GOT3 (cell line): ENCODE results near the gene RESP18.
"Not testable (repeated sequence)": the region's sequence is repeated elsewhere in the genome, so short reads cannot be mapped to it uniquely, and the experiment has no call there.

Experiments used
- DNase-seq: peaks from one replicate; lab custom pipeline; 2025; ENCODE audit warnings: mixed read lengths; lab: John Stamatoyannopoulos, UW

RESP18 gene

GRCh38 chr2:219325657-219326315, 6.8 kb downstream of the RESP18 start:
- no peak for DNase-seq

- DNase-seq: no peak
Observed at GRCh38 chr2:219325136-219325535, 7.4 kb downstream of the RESP18 start.

DNA sequence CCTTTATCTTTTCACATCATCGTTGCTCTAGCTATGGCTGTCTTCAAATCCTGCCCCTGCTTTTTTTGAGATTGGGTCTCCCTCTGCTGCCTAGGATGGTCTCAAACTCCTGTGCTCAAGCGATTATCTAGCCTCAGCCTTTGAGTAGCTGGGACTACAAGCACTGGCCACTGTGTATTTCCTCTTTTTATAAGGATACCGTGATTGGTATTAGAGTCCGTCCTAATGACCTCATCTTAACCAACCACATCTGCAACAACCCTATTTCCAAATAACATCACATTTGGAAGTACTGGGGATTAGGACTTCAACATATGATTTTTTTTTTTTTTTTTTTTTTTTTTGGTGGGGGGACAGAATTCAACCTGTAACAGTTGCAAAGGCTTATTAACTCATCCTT, 9.1 kb downstream of the RESP18 start:
- DNase-seq: no peak

DNA sequence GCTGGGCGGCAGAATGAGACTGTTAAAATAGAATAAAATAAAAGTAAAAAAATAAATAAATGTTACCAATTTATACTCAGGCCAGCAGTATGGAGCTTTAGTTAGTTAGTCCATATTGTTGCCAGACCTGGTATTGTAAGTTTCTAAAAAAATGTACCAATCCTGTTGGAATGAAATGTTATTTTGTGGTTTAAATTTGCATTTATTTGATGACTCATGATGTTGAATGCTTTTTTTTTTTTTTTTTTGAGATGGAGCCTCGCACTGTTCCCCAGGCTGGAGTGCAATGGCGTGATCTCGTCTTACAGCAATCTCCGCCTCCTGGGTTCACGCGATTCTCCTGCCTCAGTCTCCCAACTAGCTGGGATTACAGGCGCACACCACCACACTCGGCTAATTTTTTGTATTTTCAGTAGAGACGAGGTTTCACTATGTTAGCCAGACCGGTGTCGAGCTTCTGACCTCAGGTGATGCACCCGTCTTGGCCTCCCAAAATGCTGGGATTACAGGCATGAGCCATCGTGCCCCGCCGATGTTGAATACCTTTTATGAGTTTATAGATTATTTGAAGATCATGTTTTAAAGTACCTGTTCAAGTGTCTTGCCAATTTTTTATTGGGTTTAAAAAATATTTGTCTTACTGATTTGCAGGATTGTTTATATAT, 17.6 kb downstream of the RESP18 start:
- DNase-seq: no peak

- DNase-seq: not testable (repeated sequence)
Observed at GRCh38 chr2:219312683-219313263, 19.8 kb downstream of the RESP18 start.

- no peak for DNase-seq
Observed at GRCh38 chr2:219309278-219309677, 23.3 kb downstream of the RESP18 start, which contains the start of gene PTPRN. Gene PTPRN, minus strand, starts transcription at chr2:219309401. Its CDS starts 69 bp downstream, at chr2:219309332.

DNA sequence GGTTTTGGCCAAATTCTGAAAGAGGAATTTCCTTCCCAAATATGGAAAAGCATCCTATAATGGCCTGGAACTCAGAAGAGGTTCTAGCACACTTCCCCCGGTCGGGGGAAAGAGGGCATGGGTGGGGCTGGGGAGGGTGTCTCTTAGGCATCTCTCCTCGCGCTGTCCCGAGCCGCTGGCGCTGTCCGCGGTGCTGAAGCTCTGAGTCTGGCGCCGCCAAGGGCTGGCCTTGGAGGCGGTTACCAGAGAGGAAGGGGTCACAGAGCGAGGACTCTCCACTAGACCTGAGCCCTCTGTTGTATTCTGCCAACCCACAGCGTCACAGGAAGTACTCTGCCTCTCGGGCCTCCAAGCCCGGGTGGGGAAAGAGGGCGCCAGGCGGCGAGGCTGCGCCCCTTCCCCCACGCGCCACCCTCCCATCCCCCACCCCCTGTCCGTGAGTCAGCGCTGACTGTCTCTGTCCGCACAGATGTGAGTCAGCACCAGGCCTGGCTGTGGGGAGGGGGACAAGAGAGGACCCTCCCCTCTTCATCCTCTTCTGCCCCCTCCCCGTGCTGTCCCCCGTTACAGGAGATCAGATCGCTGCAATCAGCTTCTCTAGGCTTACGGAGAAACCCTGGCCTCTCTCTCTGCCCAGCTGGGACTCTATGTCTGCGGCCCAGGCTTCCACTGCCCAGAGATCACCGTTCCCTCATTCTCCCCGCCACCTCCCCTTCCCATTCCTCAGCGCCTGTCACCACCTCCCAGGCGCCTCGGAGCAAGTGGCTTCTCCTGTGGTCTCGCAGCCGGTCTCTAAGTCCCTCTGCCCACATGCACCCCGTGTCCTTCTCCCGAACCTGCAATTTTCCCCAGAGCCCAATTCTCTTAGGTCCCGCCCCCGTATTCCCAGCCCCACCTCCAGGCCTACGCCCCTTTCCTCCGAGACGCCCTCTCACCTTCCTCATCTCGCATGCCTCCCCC, 24.1 kb downstream of the RESP18 start:
- peak; percentile 30 for DNase-seq

GRCh38 chr2:219306047-219306446, 26.5 kb downstream of the RESP18 start:
- no peak for DNase-seq

DNA sequence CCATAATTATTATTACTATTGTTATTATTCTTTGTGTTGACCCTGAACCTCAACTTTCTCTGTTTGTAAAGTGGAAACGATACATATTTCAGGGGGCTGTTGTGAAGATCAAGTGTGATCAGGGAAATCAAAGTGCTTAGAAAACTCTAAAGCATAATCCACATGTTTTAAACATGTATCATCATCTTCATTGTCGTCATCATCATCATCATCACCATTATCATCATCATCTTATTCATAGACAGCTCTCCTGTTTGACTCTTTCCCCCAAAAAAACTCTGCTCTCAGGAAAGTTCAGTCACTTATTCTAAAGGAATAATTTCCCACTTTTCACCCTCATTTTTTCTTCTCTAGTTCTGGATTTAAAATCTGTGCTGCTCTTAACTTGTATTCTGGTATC, 28.3 kb downstream of the RESP18 start:
- no peak for DNase-seq

GRCh38 chr2:219302412-219302968, 30.1 kb downstream of the RESP18 start:
- no peak for DNase-seq

GRCh38 chr2:219300022-219300421, 32.5 kb downstream of the RESP18 start:
- DNase-seq: no peak

- no peak for DNase-seq
Observed at GRCh38 chr2:219299372-219299760, 33.2 kb downstream of the RESP18 start.

DNA sequence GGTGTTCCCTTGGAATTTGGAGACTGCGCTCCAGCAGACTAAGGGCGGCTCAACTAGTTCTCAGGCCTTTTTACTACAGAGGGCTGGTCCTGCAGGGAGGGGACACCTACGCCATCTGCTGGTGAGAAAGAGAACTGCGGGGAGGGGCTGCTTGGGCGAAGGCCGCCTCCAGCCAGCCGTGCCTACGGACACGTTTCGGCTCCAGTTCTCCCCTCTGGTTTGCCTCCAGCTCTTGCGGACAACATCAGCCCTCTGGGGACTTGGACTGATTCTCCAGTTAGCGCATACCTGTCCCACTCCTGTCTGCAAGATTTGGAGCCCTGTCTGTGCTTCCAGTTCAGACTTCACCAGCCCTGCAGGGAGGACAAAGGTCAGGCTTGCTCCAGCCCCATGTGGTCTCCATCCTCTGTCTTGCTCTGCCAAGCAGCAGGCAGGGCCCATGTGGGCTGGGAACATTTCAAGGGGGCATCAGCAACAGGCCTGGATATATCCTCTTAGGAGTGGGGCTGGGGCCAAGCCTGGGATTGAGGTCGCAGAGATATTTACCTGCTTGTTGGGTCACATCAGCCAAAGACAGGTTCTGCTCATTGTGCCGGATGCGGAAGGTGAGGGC, 33.7 kb downstream of the RESP18 start:
- DNase-seq: peak; percentile 49

DNA sequence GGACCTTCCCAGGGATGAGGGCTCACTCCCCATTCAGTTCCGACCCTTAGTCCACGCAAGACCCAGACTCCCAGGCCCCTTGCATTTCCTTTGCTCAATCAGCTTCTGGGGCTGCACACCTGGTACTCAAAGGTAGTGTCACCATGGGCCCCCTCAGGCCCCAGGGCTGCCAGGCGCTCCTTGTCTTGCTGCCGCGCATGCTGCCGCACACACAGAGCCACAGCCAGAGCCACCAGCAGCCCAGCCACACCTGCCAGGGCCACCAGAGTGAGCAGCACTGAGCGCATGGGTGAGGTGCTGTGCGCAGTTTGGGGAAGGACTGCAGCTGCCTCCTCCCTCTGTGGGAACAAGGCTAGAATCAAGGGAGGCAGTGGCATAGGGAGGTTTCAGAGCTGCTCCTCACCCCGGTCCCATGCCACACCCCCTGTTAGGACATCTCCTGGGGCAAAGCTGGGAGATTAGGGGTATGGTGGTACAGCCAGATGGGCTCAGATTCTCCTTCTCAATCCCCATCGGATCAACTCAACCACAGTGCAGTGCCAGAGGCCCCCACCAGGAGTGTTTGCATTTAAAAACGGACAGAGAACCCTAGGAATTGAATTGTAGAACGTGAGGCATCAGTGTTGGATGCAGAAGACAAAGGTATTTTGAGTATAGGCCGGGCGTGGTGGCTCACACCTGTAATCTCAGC, 34.6 kb downstream of the RESP18 start:
- DNase-seq: no peak

DNA sequence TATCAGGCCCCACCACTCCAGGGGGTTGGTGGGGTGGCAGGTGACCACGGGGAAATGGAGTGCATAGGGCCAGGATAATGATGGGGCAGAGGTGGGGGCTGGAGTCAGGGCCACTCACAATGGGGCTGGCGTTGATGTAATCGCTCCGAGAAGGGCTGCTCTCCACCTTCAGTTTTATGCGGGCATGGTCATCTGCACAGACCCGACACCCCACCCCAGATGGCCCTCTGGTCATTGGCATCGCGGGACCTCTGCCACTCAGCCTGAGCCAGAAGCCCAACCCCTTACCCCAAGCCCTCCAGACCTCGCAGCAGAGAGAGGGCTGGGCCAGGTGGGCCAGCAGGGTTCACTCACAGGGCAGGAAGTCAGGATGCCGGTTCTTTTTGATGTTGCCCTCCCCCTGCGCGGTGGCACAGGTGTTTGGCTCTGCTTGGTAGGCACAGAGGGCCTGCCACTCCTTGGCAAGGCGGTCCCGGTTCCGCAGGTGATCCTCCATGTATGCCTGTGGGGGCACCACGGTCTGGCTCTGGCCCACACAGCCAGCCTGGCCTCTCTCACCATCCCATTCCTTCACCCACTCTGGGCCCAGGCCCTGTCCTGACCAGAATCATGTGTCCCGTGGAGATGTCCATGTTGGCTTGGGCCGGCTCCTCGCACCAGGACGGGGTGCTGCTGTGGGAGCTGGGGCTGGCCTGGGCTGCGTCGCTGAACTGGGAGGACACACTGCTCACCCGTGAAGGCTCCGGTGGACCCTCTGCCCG, 35.7 kb downstream of the RESP18 start:
- no peak for DNase-seq

DNA sequence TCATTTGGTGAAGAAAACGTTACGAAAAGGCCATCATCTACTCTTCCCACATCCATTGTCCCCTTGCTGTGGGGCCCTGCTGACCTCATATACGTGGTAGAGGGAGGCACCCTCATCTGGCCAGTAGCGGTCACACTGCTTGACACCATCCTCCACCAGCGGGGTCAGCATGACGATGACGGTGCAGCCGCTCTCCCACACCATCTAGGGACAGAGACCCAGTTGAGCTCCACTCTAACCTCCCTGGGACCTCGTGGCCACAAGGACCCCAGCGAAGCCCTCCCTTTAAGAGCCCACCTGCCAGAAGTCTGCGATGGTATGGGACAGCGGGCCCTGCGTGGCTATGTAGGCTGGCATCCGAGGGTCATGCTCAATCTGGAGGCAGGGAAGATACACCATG, 36.4 kb downstream of the RESP18 start:
- no peak for DNase-seq

DNA sequence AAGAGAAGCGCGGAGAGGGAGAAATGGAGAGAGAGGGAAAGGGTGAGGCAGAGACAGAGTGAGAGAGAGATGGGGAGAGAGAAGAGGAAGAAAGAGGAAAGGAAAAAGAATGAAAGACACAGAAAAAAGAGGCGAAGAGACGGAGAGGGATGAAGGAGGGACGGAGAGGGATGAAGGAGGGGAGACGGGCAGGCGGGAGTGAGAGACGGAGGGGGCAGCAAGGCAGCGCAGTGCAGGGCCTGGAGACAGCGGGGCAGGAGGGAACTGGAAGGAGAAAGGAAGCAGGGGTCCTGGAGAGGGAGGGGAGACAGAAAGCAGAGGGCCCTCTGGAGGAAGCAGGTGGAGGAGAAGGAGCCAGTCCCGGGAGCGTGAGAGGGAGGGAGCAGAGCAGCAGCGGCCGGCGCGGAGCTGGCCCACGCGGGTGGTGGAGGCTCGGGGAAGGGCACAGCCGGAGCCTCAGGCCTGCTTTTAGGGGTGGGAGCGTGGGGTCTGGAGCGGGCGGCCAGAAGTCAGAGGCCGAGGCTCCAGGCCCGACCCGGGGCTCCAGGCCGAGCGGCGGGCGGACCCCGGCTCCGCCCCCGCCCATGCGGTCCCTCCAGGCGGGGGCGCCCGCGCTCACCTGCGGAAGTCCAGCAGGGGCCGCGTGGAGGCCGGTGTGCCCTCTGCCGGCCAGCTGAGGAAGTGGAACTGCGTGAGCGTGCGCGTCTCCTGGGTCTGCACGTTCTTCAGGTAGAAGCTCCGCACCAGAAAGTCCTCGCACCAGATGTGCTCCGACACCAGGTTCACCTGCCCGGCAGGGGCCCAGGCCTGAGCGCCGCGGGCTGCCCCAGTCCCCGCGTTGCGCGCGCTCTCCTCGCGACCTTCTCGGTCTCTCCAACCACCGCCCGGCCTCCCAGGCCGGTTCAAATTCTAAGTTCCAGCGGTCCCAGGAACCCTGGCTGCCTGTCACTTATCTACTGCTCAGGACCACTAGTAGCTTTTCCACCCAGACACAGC, 37.9 kb downstream of the RESP18 start:
- DNase-seq: peak; percentile 33

DNA sequence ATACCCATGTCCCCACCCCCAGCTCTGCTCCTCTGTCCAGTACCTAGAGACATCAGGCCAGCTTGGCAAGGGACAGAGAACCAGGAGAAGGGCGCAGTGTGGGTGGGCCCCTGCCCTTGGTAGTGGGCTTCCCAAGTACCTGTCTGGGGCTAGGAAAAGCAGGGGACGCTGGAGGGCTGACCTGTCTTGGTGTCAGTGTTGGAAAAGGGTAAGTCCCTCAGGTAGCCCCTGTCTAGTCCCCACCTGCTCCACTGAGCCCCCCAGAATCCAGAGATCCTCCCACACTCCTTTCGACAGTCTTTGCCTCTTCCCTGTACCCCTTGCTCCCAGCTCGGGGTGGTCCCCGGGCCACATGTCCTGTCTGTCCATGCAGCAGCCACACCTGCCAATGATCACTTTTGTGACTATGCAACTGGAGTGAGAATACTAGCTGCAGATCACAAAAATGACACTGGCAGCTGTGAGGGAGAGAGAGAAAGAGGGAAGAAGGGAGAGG, 38.8 kb downstream of the RESP18 start:
- DNase-seq: no peak

DNA sequence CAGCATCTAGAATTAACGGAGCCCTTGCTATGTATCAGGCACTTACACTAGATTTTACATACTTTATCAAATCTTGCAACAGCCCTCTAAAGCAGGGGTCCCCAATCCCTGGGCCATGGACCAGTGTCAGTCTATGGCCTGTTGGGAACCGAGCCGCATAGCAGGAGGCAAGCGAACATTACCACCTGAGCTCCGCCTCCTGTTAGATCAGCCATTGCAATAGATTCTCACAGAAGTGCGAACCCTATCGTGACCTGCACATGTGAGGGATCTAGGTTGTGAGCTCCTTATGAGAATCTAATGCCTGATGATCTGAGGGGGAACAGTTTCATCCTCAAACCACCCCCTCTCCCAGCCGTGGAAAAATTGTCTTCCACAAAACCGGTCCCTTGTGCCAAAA, 39.9 kb downstream of the RESP18 start:
- DNase-seq: no peak
